Mucosa of rectum (tissue), 2 donors: ENCODE results near the gene LPGAT1.

Experiments used
- H3K27ac ChIP-seq, 2 donors: one replicate each; pipeline ENCODE4 v1.7.0; 2013; ENCODE audit warnings: inconsistent platforms in 2 of 2, low read depth in 2 of 2, low read length in 2 of 2
- H3K27me3 ChIP-seq, 2 donors: one replicate each; pipeline ENCODE4 v1.7.0; 2013; ENCODE audit warnings: low read length in 2 of 2; ENCODE audit not compliant: control insufficient read depth in 2 of 2, insufficient read depth in 2 of 2
- H3K36me3 ChIP-seq, 2 donors: one replicate each; pipeline ENCODE4 v1.7.0; 2013; ENCODE audit warnings: low read length in 2 of 2; ENCODE audit not compliant: control insufficient read depth in 2 of 2, insufficient read depth in 2 of 2
- H3K4me1 ChIP-seq, 2 donors: one replicate each; pipeline ENCODE4 v1.7.0; 2013; ENCODE audit warnings: low read length in 2 of 2, mild to moderate bottlenecking in 1 of 2; ENCODE audit not compliant: control insufficient read depth in 2 of 2, insufficient read depth in 2 of 2
- H3K4me3 ChIP-seq, 2 donors: one replicate each; pipeline ENCODE4 v1.7.0; 2013; ENCODE audit warnings: low read length in 2 of 2
- H3K9ac ChIP-seq, 2 donors: one replicate each; pipeline ENCODE4 v1.7.0; 2013; ENCODE audit warnings: low read length in 2 of 2, low read depth in 1 of 2, mild to moderate bottlenecking in 1 of 2
- H3K9me3 ChIP-seq, 2 donors: one replicate each; pipeline ENCODE4 v1.7.0; 2013; ENCODE audit warnings: low read length in 2 of 2; ENCODE audit not compliant: control insufficient read depth in 2 of 2
- donor health status: healthy.
- donor health status: Normal muscosa, but diverticular disease.

LPGAT1 gene

DNA sequence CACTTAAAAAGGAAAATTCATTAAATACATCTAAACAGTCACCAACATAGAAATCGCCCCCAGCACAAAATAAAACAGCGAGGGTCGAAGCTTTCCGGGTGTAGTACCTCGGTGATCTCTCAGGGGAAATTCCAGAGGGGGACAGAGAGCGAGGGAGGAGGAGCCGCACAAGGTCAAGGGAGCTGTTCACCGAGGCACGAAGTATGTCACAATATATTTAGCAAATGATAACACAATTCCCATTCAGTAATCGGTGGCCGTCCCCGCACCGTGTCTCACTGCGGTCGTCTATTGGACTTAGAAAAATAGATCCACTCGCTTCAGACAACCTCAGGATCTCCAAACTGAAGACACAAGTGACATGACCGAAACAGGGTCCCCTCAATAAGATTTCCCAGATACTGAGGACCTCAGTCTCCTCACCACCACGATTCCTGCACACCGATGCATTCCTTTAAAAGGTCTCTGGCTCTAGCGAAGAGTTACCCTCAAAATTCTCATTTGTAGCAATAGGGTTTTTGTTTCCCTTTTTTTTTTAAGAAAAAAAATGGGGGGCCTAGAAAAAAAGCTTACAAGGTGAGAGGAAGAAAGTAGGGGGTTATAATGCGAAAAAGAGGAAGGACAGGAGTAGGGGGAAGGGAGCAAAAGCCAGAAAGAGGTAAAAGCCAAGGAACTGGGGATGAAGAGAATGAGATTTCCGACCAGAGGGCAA is 1.1 kb downstream of the LPGAT1 start:
- Histone ChIP-seq H3K9me3 (no peaks in the 10 kb centered on the region), H3K27me3 (no peaks in the 10 kb centered on the region), H3K36me3 (no peaks in the 10 kb centered on the region), H3K27ac (peak overlapping the region in 1 of 2 donors; percentile 68), H3K9ac (peak overlapping the region; percentile 61 to 81), H3K4me1 (peaks cover 8 to 14% of the 10 kb centered on the region in 2 donors), H3K4me3 (peak overlapping the region; percentile 76 to 81)

DNA sequence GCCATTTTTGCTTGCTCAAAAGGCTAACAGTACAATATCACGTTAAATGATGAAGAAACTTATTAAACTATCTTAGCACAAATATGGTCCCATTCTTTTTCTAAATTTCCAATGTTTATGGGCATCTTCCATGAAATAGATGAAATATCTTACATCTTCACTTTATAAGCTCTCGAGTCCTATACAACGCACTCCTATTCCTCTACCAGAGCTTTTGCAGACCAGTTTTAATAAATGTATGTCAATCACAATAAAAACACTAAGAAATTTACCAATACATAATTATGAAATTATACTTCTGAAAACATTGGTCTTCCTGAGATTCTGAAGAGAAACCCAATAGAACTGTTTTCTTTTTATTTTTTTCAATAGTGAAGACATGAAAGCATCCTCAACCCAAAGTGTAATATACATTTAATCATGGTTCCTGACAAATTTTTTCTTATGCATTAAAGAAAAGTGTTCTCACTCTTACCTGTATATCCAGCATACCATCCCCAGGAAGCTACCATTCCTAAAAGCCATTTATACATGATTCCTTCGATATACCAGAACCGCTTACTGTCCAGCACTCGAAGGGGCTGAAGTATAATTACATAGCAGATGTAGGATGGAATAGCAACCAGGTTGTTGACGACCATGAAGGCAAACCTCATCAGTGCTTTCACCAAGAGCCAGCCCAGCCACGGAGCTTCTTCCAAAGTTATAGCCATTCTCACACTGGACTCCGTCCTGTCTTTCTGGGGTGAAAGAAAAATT is 1.8 kb downstream of the LPGAT1 start:
- Histone ChIP-seq H3K36me3 (peaks cover 0 to 3% of the 10 kb centered on the region in 2 donors), H3K4me3 (peak overlapping the region; percentile 76 to 81), H3K27me3 (no peaks in the 10 kb centered on the region), H3K9ac (peak overlapping the region in 1 of 2 donors; percentile 34), H3K4me1 (peaks cover 8 to 14% of the 10 kb centered on the region in 2 donors), H3K9me3 (no peaks in the 10 kb centered on the region), H3K27ac (no peak overlapping the region)

DNA sequence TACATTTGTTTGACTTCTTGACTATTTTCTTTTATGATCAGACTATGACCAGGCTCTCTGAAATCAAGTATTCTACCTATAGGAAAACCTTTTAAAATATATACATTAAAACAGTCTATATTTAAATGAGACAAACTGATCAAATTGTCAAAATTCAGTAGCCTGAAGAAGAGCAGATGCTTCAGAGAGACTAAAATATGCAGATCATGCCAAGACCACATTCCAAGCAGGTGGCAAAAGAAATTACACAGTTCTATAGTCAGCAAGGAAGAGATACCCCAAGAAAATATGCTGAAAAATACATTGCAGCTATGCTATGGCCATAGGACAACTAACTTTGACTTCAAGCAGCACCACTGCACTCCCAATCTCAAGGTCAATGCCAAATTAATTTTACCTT is 3.5 kb downstream of the LPGAT1 start:
- Histone ChIP-seq H3K27ac (no peak overlapping the region), H3K4me3 (no peak overlapping the region), H3K4me1 (peaks cover 8 to 14% of the 10 kb centered on the region in 2 donors), H3K9me3 (no peaks in the 10 kb centered on the region), H3K27me3 (no peaks in the 10 kb centered on the region), H3K36me3 (peaks cover 0 to 3% of the 10 kb centered on the region in 2 donors), H3K9ac (no peak overlapping the region)

DNA sequence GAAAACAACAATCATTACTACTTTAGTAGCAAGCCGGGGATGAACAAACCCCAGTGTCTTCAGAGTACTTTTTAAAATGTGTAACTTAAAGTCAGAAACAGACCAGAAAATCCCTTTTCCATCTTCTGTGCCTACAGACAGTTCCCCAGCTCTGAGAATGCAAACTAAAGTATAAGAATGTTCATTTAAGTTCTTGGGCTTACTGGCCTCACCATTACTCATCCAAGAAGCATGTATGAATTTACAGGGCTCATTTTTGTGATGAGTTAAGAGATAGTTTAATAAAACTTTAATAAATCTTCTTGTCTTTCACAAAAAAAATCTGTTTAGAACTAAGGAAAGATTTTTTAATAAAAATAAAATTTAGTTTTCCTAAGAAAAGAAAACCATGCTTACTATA is 4.6 kb downstream of the LPGAT1 start:
- Histone ChIP-seq H3K27me3 (no peaks in the 10 kb centered on the region), H3K27ac (no peak overlapping the region), H3K36me3 (peaks cover 0 to 3% of the 10 kb centered on the region in 2 donors), H3K9ac (no peak overlapping the region), H3K4me1 (peaks cover 8 to 14% of the 10 kb centered on the region in 2 donors), H3K4me3 (no peak overlapping the region), H3K9me3 (no peaks in the 10 kb centered on the region)

DNA sequence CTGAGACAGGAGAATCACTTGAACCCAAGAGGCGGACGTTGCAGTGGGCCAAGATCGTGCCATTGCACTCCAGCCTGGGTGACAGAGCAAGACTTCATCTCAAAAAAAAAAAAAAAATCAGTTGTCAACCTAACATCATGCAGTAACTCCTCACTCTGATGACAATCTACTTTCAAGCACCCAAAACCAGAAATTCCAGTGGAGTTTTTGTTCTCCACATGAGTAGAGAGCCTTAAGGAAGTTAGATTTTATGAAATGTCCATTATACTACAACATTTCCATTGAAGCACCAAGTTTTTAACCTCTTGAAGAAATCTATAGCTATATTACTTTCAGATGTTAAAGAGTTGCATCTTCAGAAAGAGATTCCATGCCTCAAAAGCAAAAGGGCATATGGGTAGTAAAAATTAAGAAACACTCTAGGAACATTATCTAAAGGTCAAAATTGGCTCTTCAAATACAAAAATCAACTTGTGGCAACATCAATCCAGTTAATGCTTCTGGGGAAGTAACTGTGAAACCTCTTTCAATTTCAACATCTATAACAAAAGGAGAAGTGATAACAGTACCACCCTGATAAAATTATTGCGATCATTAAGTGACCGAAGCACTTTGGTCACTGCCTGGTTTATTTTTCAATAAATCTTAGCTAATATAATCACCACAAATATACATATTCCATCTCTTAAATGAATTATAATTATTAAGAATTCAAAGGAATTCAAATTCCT is 7.7 kb downstream of the LPGAT1 start:
- no peak overlapping the region for H3K27ac ChIP-seq

DNA sequence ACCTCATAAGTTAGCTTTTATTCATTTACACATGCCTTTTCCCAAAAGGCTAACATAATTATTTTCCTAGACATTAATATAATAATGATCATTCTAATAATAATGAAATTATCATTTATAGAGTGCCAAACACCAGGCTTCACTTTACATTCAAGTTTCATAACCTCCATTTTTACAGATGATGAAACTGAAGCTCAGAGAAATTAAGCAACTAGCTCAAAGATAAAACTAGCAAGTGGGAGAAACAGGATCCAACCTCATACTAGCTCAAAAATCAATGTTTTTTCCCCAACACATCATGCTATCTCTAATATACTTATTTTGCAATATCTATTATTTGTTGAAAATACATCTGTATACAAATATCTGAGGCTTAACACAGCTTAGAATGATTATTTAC is 14.0 kb downstream of the LPGAT1 start:
- peaks cover 0 to 5% of the 10 kb centered on the region in 2 donors for H3K36me3 ChIP-seq
- no peak overlapping the region for H3K27ac ChIP-seq

More for the DNA sequence above, 7.7 kb downstream of the LPGAT1 start:
- H3K9ac ChIP-seq = no peak overlapping the region
- H3K4me3 ChIP-seq = no peak overlapping the region
- no peaks in the 10 kb centered on the region for H3K9me3 ChIP-seq
- H3K36me3 ChIP-seq = peaks cover 0 to 3% of the 10 kb centered on the region in 2 donors
- no peaks in the 10 kb centered on the region for H3K4me1 ChIP-seq
- H3K27me3 ChIP-seq = no peaks in the 10 kb centered on the region

DNA sequence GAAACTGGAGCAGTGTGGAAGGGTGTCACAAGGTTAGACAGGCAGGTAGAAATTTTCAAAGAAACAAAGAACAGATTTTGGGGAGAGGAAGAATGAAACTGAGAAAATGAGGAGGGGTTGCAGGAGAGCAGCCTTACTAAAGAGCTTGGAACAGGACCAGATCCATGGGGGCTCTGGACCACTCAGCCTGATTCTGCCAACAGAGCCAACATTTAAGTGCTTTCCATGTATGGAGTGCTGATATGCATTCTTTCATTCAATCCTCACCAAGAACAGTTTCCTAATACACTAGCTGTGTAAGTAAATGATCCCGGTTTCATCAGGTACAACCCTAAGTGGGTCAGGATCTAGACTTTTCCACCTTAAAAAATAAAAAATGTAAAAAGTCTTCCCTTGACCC is 16.2 kb downstream of the LPGAT1 start:
- Histone ChIP-seq H3K27me3 (no peaks in the 10 kb centered on the region), H3K4me1 (no peaks in the 10 kb centered on the region), H3K9me3 (no peaks in the 10 kb centered on the region), H3K9ac (no peak overlapping the region), H3K36me3 (peaks cover 0 to 5% of the 10 kb centered on the region in 2 donors), H3K27ac (no peak overlapping the region), H3K4me3 (no peak overlapping the region)

More for the DNA sequence above, 14.0 kb downstream of the LPGAT1 start:
- Histone ChIP-seq H3K4me3 (no peak overlapping the region), H3K27me3 (no peaks in the 10 kb centered on the region), H3K9me3 (no peaks in the 10 kb centered on the region), H3K9ac (no peak overlapping the region), H3K4me1 (no peaks in the 10 kb centered on the region)

DNA sequence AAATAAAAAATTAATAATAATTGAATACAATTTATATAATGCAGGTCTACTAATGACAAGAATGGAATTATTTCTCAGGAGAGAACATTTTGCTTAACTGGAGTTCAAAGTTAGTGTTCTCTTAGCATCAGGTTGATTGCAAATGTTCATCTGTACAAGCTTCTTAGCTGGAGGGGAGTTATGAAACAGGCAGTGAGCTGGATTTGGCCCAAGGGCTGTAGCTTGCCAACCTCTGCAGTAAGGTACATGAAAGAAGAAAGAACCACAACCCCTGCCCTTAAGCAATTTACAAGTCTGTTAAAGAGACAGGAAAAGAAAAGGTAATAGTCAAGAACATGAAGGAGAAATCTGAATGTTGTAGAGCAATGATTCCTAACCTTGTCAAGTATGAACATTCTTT is 17.0 kb downstream of the LPGAT1 start:
- H3K4me3 ChIP-seq = no peak overlapping the region
- no peak overlapping the region for H3K9ac ChIP-seq
- no peaks in the 10 kb centered on the region for H3K27me3 ChIP-seq
- no peaks in the 10 kb centered on the region for H3K4me1 ChIP-seq
- H3K27ac ChIP-seq = no peak overlapping the region
- H3K36me3 ChIP-seq = peaks cover 0 to 5% of the 10 kb centered on the region in 2 donors
- H3K9me3 ChIP-seq = no peaks in the 10 kb centered on the region

DNA sequence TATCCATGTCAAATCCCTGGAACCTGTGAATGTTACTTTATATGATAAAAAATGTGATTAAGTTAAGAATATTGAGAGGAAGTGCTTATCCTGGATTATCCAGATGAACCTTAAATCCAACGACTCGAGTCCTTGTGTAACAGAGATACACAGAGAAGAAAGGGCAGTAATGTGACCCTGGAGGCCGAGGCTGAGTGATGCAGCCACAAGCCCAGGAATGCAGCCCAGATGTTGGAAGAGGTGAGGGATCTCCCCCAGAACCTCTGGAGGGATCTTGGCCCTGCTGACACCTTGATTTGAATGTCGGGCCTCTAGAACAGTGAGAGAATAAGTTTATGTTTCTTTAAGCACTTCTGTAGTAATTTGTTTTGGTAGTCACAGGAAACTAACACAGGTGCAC is 18.0 kb downstream of the LPGAT1 start:
- Histone ChIP-seq H3K36me3 (peaks cover 0 to 5% of the 10 kb centered on the region in 2 donors), H3K9me3 (no peaks in the 10 kb centered on the region), H3K27me3 (no peaks in the 10 kb centered on the region), H3K4me3 (no peak overlapping the region), H3K4me1 (no peaks in the 10 kb centered on the region), H3K27ac (no peak overlapping the region), H3K9ac (no peak overlapping the region)

DNA sequence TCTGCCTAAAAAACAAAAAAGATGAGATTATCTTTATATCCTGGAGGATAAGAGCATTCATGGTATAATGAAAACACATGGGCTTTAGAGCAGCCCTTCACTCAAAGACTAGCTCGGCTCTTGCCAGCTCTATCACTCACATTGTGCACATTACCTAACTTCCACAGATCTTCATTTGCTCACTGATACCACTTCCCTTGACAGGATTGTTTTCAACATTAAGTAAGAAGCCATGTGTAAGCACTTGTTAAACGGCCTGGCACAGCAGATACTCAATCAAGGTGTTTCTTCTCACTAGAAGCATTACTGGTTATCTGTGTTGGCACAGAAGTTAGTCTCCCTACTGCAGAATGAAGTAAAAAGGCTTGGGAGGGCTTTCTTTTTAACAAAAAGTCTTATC is 18.7 kb downstream of the LPGAT1 start:
- H3K36me3 ChIP-seq = peaks cover 0 to 5% of the 10 kb centered on the region in 2 donors

More for the DNA sequence above, 18.7 kb downstream of the LPGAT1 start:
- H3K4me3 ChIP-seq = no peak overlapping the region
- no peak overlapping the region for H3K9ac ChIP-seq
- no peaks in the 10 kb centered on the region for H3K4me1 ChIP-seq
- no peaks in the 10 kb centered on the region for H3K9me3 ChIP-seq
- no peaks in the 10 kb centered on the region for H3K27me3 ChIP-seq
- no peak overlapping the region for H3K27ac ChIP-seq
